HEK293 (cell line): ENCODE results near the gene HOXB4.
A peak's percentile ranks its signal among the peaks of the same experiment; 100 is the strongest.

Experiments used
- CTCF ChIA-PET: fragments of 350-600 bp; formaldehyde crosslinking; extraction: SDS; loops from one replicate; lab custom pipeline; 2021; ENCODE audit warnings: antibody characterized with exemption; lab: Yijun Ruan, JAX
- POLR2A ChIA-PET: fragments of 300-600 bp; formaldehyde crosslinking; extraction: SDS; loops from one replicate; lab custom pipeline; 2020; ENCODE audit warnings: antibody characterized with exemption, inconsistent platforms; lab: Yijun Ruan, JAX
- H3K27ac ChIP-seq: fragments of 200-500 bp; sonication (Bioruptor generic); 2 replicates; pipeline ENCODE4 v1.5.1; 2014; ENCODE audit warnings: low read depth, low read length, control low read depth, inconsistent platforms; ENCODE audit errors: extremely low read depth
- H3K36me3 ChIP-seq, 2 experiments: fragments of 200-500 bp in 1 of 2; sonication (Bioruptor generic) in 1 of 2; 1 replicate in 1 of 2; 2 replicates in 1 of 2; pipeline ENCODE4 v1.5.1; 2014 to 2017; ENCODE audit warnings: inconsistent platforms in 2 of 2, low read length in 2 of 2; ENCODE audit not compliant: control insufficient read depth in 2 of 2, insufficient read depth in 1 of 2
- H3K4me1 ChIP-seq: fragments of 200-500 bp; sonication (Bioruptor generic); 2 replicates; pipeline ENCODE4 v1.5.1; 2014; ENCODE audit warnings: mild to moderate bottlenecking, low read length, inconsistent platforms; ENCODE audit not compliant: control insufficient read depth, insufficient read depth
- H3K4me3 ChIP-seq: 2 replicates; pipeline ENCODE4 v1.5.1; 2011; ENCODE audit warnings: low read depth, mild to moderate bottlenecking, control low read depth, low read length, moderate library complexity
- H3K9me3 ChIP-seq: fragments of 200-500 bp; sonication (Bioruptor generic); 2 replicates; pipeline ENCODE4 v1.5.1; 2014; ENCODE audit warnings: low read depth, low read length, inconsistent platforms; ENCODE audit not compliant: control insufficient read depth, insufficient read depth
- GFI1B ChIP-seq: fragments of 450-650 bp; formaldehyde crosslinking; IDR thresholded peaks from 2 replicates; pipeline ENCODE4 v1.5.1; 2016; ENCODE audit warnings: missing biosample characterization, missing genetic modification characterization
- KLF7 ChIP-seq: fragments of 450-650 bp; formaldehyde crosslinking; IDR thresholded peaks from 2 replicates; pipeline ENCODE4 v1.5.1; 2016; ENCODE audit warnings: missing biosample characterization, missing genetic modification characterization, borderline replicate concordance
- OVOL3 ChIP-seq: fragments of 450-650 bp; formaldehyde crosslinking; IDR thresholded peaks from 2 replicates; pipeline ENCODE4 v1.5.1; 2016; ENCODE audit warnings: missing biosample characterization, missing genetic modification characterization
- REST ChIP-seq: fragments of 450-650 bp; formaldehyde crosslinking; IDR thresholded peaks from 2 replicates; pipeline ENCODE4 v1.5.1; 2016; ENCODE audit warnings: missing biosample characterization, missing genetic modification characterization
- SP3 ChIP-seq: fragments of 450-650 bp; formaldehyde crosslinking; IDR thresholded peaks from 2 replicates; pipeline ENCODE4 v1.5.1; 2016; ENCODE audit warnings: missing biosample characterization, missing genetic modification characterization
- ZBTB49 ChIP-seq: fragments of 450-650 bp; formaldehyde crosslinking; IDR thresholded peaks from 2 replicates; pipeline ENCODE4 v1.5.1; 2016; ENCODE audit warnings: missing biosample characterization, missing genetic modification characterization, low read depth
- ZNF10 ChIP-seq: fragments of 450-650 bp; formaldehyde crosslinking; IDR thresholded peaks from 2 replicates; pipeline ENCODE4 v1.5.1; 2017; ENCODE audit warnings: missing biosample characterization, missing genetic modification characterization
- ZNF112 ChIP-seq: fragments of 450-650 bp; formaldehyde crosslinking; IDR thresholded peaks from 2 replicates; pipeline ENCODE4 v1.5.0; 2017; ENCODE audit warnings: missing biosample characterization, missing genetic modification characterization
- ZNF174 ChIP-seq: fragments of 450-650 bp; formaldehyde crosslinking; IDR thresholded peaks from 2 replicates; pipeline ENCODE4 v1.5.0; 2017; ENCODE audit warnings: missing biosample characterization, mild to moderate bottlenecking, missing genetic modification characterization
- ZNF214 ChIP-seq: fragments of 450-650 bp; formaldehyde crosslinking; IDR thresholded peaks from 2 replicates; pipeline ENCODE4 v1.5.1; 2017; ENCODE audit warnings: missing biosample characterization, mild to moderate bottlenecking, missing genetic modification characterization, borderline replicate concordance
- ZNF280C ChIP-seq: fragments of 450-650 bp; formaldehyde crosslinking; IDR thresholded peaks from 2 replicates; pipeline ENCODE4 v1.5.1; 2016; ENCODE audit warnings: missing biosample characterization, missing genetic modification characterization
- ZNF302 ChIP-seq: fragments of 450-650 bp; formaldehyde crosslinking; IDR thresholded peaks from 2 replicates; pipeline ENCODE4 v1.5.1; 2016; ENCODE audit warnings: missing biosample characterization, missing genetic modification characterization, low read depth
- ZNF354C ChIP-seq: fragments of 450-650 bp; formaldehyde crosslinking; IDR thresholded peaks from 2 replicates; pipeline ENCODE4 v1.5.1; 2016; ENCODE audit warnings: missing biosample characterization, missing genetic modification characterization, low read depth, borderline replicate concordance
- ZNF394 ChIP-seq: fragments of 450-650 bp; formaldehyde crosslinking; IDR thresholded peaks from 2 replicates; pipeline ENCODE4 v1.5.1; 2016; ENCODE audit warnings: missing biosample characterization, missing genetic modification characterization, mild to moderate bottlenecking, moderate library complexity, borderline replicate concordance
- ZNF423 ChIP-seq: fragments of 450-650 bp; formaldehyde crosslinking; IDR thresholded peaks from 2 replicates; pipeline ENCODE4 v1.5.1; 2016; ENCODE audit warnings: missing biosample characterization, missing genetic modification characterization
- ZNF518A ChIP-seq: fragments of 450-650 bp; formaldehyde crosslinking; conservative IDR thresholded peaks from 2 replicates; pipeline ENCODE4 v1.5.1; 2016; ENCODE audit warnings: low read depth, missing biosample characterization, missing genetic modification characterization
- ZNF560 ChIP-seq: fragments of 450-650 bp; formaldehyde crosslinking; IDR thresholded peaks from 2 replicates; pipeline ENCODE4 v1.5.1; 2017; ENCODE audit warnings: missing biosample characterization, missing genetic modification characterization, borderline replicate concordance
- ZNF626 ChIP-seq: fragments of 450-650 bp; sonication (Bioruptor Pico); formaldehyde crosslinking; IDR thresholded peaks from 2 replicates; pipeline ENCODE4 v1.5.1; 2018; ENCODE audit warnings: missing biosample characterization, missing genetic modification characterization, inconsistent platforms
- ZNF629 ChIP-seq: fragments of 450-650 bp; formaldehyde crosslinking; IDR thresholded peaks from 2 replicates; pipeline ENCODE4 v1.5.1; 2017; ENCODE audit warnings: missing biosample characterization, missing genetic modification characterization
- ZNF660 ChIP-seq: fragments of 450-650 bp; IDR thresholded peaks from 2 replicates; pipeline ENCODE4 v1.5.1; 2018; ENCODE audit warnings: missing biosample characterization, mild to moderate bottlenecking, missing genetic modification characterization
- ZNF792 ChIP-seq: fragments of 450-650 bp; formaldehyde crosslinking; IDR thresholded peaks from 2 replicates; pipeline ENCODE4 v1.5.1; 2016; ENCODE audit warnings: missing biosample characterization, missing genetic modification characterization
- ZSCAN18 ChIP-seq: fragments of 450-650 bp; formaldehyde crosslinking; IDR thresholded peaks from 2 replicates; pipeline ENCODE4 v1.5.1; 2016; ENCODE audit warnings: missing biosample characterization, missing genetic modification characterization

The HOXB4 gene

GRCh38 chr17:48546137-48546923 lies 31.8 kb downstream of the HOXB4 start:
- ChIA-PET CTCF (interaction anchor here (1.0 to 3.1 kb wide), 5 partner anchors 9 to 53 kb away, joined by 3 to 15 read pairs (median 5); no protein-coding TSS in a partner anchor), POLR2A (interaction anchor here (0.6 to 1.8 kb wide), 14 partner anchors 9 to 527 kb away, joined by 3 to 22 read pairs (median 4); partner anchors contain the start of genes HOXB5 and HOXB9)
- Histone ChIP-seq H3K4me3 (no peak overlapping the region), H3K27ac (peak overlapping the region; percentile 100), H3K36me3 (peaks cover 10 to 29% of the 10 kb centered on the region in 2 experiments), H3K4me1 (peaks cover 48% of the 10 kb centered on the region), H3K9me3 (no peaks in the 10 kb centered on the region)
- TF ChIP-seq ZNF302 (tag by site-specific recombination) (no peak), KLF7 (tag by site-specific recombination) (no peak), ZNF560 (tag by site-specific recombination) (no peak), ZNF10 (tag by site-specific recombination) (0 out of 2 replicates have a peak, but pooled peaks have one; percentile 14), ZNF214 (tag by site-specific recombination) (no peak), GFI1B (tag by site-specific recombination) (no peak), ZNF280C (no peak), ZNF629 (tag by site-specific recombination) (no peak), ZNF626 (no peak), ZNF174 (no peak), ZNF660 (tag by site-specific recombination) (no peak), ZNF354C (tag by site-specific recombination) (no peak), ZBTB49 (tag by site-specific recombination) (no peak), ZNF518A (tag by site-specific recombination) (no peak), SP3 (tag by site-specific recombination) (no peak), ZNF112 (no peak), ZNF792 (no peak), ZNF394 (no peak), ZNF423 (tag by site-specific recombination) (peak; percentile 14; the same call in 1 of the 2 replicates), OVOL3 (tag by site-specific recombination) (no peak), ZSCAN18 (tag by site-specific recombination) (no peak), REST (peak; percentile 47)
